H1 (cell line): Measurements from ENCODE around the gene AP4B1. TPM values are rescaled to one million over a fixed set of nuclear protein-coding genes. Genes with fewer than 3 reads are reported as not detected.

ENCODE experiments used
- CHD1 ChIP-seq: IDR thresholded peaks from 2 replicates; pipeline ENCODE4 v1.6.1; 2012; ENCODE audit warnings: low read depth, low read length, improper control_type of control experiment
- polyA plus RNA-seq, 7 experiments: library from polyadenylated mRNA; depleted of rRNA in 3 of 7; stranded (reverse) in 5 of 7; unstranded in 2 of 7; fragments of >200 nt in 5 of 7; fragments of 200-250 nt in 2 of 7; gene quantifications; 1 replicate in 5 of 7; 2 replicates in 1 of 7; 4 replicates in 1 of 7; pipeline versions ENCODE4 v1.2.1 to v1.2.3, GENCODE V29; 2011 to 2013; ENCODE audit warnings: missing spikeins in 2 of 7, mixed read lengths in 2 of 7
- total RNA-seq: library from RNA; stranded (reverse); fragmentation: NEBNext Ultra II Directional; extraction: Animal tissue kit (Norgen Biotek cat#: 25700); gene quantifications from 2 replicates; pipeline ENCODE4 v1.2.1, GENCODE V29; 2021

The AP4B1 gene
- total and polyA plus RNA-seq, 2 of the 8 experiments (the other 6 are each of a cell fraction or from before 2014, with no cell fraction given) = 8.9 to 9.0 TPM

GRCh38 chr1:113940365-113941244 is 36.0 kb upstream of the AP4B1 start (continued):
- no peak for TF ChIP-seq CHD1
- TF ChIP-seq, all 59 proteins: peak for 0
